Neural crest cell (in vitro differentiated cells): ENCODE data around the gene GRHL1. TPM values are rescaled to one million over a fixed set of nuclear protein-coding genes. Genes with fewer than 3 reads are reported as not detected.

Experiments used
- DNase-seq: peaks from one replicate; pipeline ENCODE4 v3.0.0; 2021; ENCODE audit warnings: low read depth, mixed read lengths, low spot score
- H3K27ac Mint-ChIP-seq: one replicate; pipeline ENCODE4 v1.8.0; 2021; ENCODE audit warnings: mild to moderate bottlenecking, mixed read lengths; ENCODE audit not compliant: unreplicated experiment
- H3K27me3 Mint-ChIP-seq: 2 replicates; pipeline ENCODE4 v1.8.0; 2021; ENCODE audit warnings: low read depth, mild to moderate bottlenecking, mixed read lengths
- H3K36me3 Mint-ChIP-seq: 2 replicates; pipeline ENCODE4 v1.8.0; 2021; ENCODE audit warnings: low read depth, mild to moderate bottlenecking, mixed read lengths
- H3K4me1 Mint-ChIP-seq: 2 replicates; pipeline ENCODE4 v1.8.0; 2021; ENCODE audit warnings: mixed read lengths
- H3K4me3 Mint-ChIP-seq: one replicate; pipeline ENCODE4 v1.8.0; 2021; ENCODE audit warnings: mild to moderate bottlenecking, mixed read lengths
- H3K9me3 Mint-ChIP-seq: 2 replicates; pipeline ENCODE4 v1.8.0; 2021; ENCODE audit warnings: mixed read lengths
- total RNA-seq: library from RNA; stranded (reverse); gene quantifications from 2 replicates; pipeline ENCODE4 v1.2.1, GENCODE V29; 2021
- TF ChIP-seq, protein P1 (sequence below): fragments of 200-600 bp; sonication (generic); conservative IDR thresholded peaks from 2 replicates; pipeline ENCODE4 v1.5.0; 2021; ENCODE audit warnings: antibody characterized with exemption, mild to moderate bottlenecking

The GRHL1 gene
- total RNA-seq, 1 donor from 2014 or later = 3.4 TPM

DNA sequence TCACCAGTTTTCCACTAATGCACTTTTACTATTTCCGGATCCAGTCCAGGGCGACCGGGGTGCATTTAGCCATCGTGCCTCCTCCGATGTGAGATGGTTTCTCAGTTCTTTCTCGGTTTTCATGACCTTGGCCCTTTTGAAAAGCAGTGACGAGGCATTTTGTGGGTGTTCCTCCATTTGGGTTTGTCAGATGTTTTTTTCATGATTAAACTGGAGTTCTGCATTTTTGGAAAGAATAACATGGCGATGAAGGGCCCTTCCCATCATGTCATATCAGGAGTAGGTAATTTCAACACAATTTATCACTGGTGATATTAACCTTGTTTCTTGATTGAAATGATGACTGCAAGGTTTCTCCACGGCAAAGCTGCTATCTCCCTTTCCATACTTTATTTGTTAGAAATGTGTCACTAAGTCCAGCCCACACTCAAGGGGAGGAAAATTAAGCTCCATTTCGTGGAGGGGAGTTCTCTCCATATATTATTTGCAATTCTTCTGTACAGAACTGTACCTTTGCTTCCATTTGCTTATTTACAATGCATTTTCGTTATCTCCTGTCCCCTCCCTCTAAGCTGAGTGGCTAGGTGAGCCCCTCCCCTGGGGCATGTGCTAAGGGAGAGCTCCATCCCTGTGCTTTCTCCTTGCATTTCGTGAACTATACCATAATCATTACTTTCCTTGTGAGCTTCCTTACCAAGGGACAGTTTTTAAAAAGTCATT, 83.0 kb downstream of the GRHL1 start:
- no peak overlapping the region for H3K4me3 Mint-ChIP-seq
- no peaks in the 10 kb centered on the region for H3K9me3 Mint-ChIP-seq
- TF ChIP-seq, protein P1, sequence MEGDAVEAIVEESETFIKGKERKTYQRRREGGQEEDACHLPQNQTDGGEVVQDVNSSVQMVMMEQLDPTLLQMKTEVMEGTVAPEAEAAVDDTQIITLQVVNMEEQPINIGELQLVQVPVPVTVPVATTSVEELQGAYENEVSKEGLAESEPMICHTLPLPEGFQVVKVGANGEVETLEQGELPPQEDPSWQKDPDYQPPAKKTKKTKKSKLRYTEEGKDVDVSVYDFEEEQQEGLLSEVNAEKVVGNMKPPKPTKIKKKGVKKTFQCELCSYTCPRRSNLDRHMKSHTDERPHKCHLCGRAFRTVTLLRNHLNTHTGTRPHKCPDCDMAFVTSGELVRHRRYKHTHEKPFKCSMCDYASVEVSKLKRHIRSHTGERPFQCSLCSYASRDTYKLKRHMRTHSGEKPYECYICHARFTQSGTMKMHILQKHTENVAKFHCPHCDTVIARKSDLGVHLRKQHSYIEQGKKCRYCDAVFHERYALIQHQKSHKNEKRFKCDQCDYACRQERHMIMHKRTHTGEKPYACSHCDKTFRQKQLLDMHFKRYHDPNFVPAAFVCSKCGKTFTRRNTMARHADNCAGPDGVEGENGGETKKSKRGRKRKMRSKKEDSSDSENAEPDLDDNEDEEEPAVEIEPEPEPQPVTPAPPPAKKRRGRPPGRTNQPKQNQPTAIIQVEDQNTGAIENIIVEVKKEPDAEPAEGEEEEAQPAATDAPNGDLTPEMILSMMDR = no peak
- peaks cover 11% of the 10 kb centered on the region for H3K4me1 Mint-ChIP-seq
- H3K27me3 Mint-ChIP-seq = no peaks in the 10 kb centered on the region
- no peak for DNase-seq
- no peak overlapping the region for H3K27ac Mint-ChIP-seq
- H3K36me3 Mint-ChIP-seq = no peaks in the 10 kb centered on the region

DNA sequence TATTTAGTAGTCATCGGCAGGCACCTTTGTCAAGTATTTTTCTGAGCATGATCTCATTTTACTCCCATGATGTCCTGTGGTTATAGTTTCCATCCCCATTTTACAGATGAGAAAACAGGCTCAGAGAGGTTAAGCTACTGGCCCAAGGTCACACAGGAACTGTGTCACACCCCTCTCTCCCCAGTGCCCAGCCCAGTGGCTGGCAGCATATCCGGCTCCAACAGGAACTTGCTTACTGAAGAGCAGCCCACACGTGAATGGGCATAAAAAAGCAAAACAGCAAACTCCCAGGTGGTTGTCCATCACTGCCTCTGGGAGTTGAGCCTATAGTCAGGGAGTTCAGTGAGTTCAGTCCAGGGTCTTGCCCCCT, 83.5 kb downstream of the GRHL1 start:
- Mint-ChIP-seq H3K9me3 (no peaks in the 10 kb centered on the region), H3K27me3 (peaks cover 3% of the 10 kb centered on the region), H3K36me3 (no peaks in the 10 kb centered on the region), H3K4me3 (no peak overlapping the region), H3K27ac (no peak overlapping the region), H3K4me1 (peaks cover 6% of the 10 kb centered on the region)
- TF ChIP-seq, protein P1 = no peak
- no peak for DNase-seq

DNA sequence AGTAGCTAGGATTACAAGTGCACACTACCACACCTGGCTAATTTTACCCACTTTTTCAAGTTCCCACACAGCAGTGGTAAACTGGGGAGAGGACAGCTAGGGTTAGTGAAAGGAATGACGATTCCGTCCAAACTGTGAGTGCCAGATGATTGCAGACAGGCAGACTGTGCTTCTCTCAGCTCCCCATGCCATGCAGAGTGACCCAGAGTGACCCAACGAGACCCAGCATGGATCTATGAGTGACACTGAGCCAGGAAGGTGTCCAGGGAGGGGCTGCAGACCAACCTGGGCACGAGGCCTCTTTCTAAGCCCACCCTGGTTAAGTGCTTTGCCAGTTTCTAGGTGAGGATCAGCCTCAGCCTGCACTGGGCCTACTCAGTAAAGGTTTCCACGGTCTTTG, 84.1 kb downstream of the GRHL1 start:
- DNase-seq = no peak
- H3K27ac Mint-ChIP-seq = peak overlapping the region; percentile 50
- no peak overlapping the region for H3K4me3 Mint-ChIP-seq
- peaks cover 7% of the 10 kb centered on the region for H3K27me3 Mint-ChIP-seq
- no peaks in the 10 kb centered on the region for H3K9me3 Mint-ChIP-seq
- TF ChIP-seq, protein P1 = no peak
- peaks cover 2% of the 10 kb centered on the region for H3K4me1 Mint-ChIP-seq
- H3K36me3 Mint-ChIP-seq = no peaks in the 10 kb centered on the region

DNA sequence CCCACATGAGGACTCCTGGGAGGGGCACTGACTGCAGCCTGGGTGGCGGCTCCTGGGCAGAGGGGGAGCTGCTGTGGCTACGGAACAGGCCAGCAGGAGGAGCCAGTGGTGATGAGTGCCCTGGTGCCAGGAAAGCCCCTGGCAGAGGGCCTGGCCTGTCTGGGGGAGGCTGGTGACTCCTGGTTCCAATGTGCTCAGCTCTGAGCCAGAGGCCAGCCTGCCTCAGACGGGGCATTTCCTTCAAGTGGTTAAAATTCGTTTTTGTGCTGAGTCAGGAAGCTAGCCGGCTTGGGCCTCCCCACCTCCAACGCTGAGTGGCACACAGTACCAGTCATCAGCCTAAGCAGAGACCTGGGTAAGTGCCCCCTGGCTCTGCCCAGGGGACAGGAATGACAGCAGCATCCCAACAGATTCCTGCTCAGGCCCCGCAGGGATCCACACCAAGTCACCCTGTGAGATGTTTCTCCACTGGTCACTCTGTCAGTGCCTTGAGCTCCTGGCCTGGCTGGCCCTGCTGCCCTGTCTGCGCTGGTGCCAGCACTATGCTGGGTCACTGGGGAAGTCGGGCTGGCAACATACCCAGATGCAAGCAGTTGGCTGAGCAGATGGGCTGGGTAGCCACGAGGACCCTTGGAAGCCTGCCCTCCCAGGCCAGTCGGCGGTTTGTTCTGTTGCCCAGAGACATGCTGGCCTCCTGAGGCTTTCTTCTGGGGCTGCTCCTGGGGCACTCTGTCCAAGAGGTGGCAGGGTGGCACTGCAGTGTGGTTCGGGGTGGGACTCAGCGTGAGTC, 84.8 kb downstream of the GRHL1 start:
- TF ChIP-seq, protein P1 = peak; percentile 29
- no peaks in the 10 kb centered on the region for H3K9me3 Mint-ChIP-seq
- DNase-seq = no peak
- no peak overlapping the region for H3K27ac Mint-ChIP-seq
- no peak overlapping the region for H3K4me3 Mint-ChIP-seq
- H3K4me1 Mint-ChIP-seq = peaks cover 4% of the 10 kb centered on the region
- H3K27me3 Mint-ChIP-seq = peaks cover 12% of the 10 kb centered on the region
- no peaks in the 10 kb centered on the region for H3K36me3 Mint-ChIP-seq

DNA sequence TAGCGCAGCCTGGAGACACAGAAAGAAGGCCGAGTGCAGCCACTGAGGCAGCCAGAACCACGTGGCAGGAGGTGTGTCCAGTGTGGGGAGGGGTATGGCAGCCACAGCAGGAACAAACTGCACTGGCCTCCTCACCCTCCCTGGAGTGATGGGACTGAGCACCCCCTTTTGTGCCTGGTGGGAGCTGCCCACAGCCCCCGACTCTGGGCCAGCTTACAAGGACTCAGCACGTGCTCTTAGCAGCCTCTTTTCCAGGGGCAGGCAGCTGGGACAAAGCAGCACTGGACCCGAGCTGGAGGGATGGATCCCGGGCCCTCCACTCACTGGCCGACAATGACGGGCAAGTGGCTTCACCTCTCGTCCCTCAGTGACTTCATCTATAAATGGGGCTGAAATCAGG, 86.6 kb downstream of the GRHL1 start:
- Mint-ChIP-seq H3K27ac (no peak overlapping the region), H3K4me3 (no peak overlapping the region), H3K9me3 (no peaks in the 10 kb centered on the region), H3K4me1 (peaks cover 14% of the 10 kb centered on the region), H3K27me3 (peaks cover 23% of the 10 kb centered on the region), H3K36me3 (no peaks in the 10 kb centered on the region)
- no peak for DNase-seq
- TF ChIP-seq, protein P1 = no peak
